ENCODE results near the gene TTL. TPM values are rescaled to one million over a fixed set of nuclear protein-coding genes. Genes with fewer than 3 reads are reported as not detected.
"Not testable (repeated sequence)": the region's sequence is repeated elsewhere in the genome, so short reads cannot be mapped to it uniquely, and the experiment has no call there.

Gene TTL
- total RNA-seq, 1 donor from 2014 or later: 70.1 TPM

DNA sequence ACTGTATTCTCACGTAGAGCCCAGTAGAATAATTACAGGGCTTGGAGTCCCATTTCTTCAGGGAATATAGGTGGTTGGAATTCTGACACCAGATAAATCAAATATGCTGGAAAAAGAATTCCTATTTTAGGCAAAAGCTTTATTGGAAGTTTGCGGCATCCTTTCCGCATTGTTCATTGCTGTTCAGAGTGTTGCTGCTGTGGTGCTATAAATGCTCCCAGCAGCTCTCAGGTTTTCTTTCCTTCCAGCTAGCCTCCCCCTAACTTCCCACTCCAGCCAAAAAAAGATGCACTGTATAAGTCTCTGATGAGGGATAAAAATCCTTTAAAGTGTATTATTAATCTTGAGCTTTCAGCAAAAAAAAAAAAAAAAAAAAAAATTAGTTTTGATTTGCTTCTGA is 34.8 kb downstream of the TTL start:
- FAIRE-seq (no peak), DNase-seq (ENCODE audit: low spot score in 2 of 2) (no peak)

GRCh38 chr2:112518807-112519206 is 36.9 kb downstream of the TTL start:
- no peak for FAIRE-seq
- DNase-seq (ENCODE audit: low spot score in 2 of 2): no peak

DNA sequence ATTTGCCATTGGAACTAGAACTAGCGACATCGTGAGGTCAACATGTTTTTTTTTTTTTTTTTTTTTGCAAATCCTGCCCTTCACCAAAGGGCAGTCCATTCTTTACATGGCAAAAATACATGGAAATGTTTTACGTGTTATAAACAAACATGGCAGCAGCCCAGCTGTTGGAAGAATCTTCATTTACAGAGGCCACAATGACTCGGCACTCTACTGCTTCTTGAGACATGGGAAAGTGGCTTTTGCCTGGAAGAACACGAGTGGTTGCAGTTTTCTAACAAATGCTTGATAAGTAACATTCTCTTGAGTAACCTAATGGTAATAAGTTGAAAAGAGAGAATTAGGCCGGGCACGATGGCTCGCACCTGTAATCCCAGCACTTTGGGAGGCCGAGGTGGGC is 37.5 kb downstream of the TTL start:
- FAIRE-seq: no peak

DNA sequence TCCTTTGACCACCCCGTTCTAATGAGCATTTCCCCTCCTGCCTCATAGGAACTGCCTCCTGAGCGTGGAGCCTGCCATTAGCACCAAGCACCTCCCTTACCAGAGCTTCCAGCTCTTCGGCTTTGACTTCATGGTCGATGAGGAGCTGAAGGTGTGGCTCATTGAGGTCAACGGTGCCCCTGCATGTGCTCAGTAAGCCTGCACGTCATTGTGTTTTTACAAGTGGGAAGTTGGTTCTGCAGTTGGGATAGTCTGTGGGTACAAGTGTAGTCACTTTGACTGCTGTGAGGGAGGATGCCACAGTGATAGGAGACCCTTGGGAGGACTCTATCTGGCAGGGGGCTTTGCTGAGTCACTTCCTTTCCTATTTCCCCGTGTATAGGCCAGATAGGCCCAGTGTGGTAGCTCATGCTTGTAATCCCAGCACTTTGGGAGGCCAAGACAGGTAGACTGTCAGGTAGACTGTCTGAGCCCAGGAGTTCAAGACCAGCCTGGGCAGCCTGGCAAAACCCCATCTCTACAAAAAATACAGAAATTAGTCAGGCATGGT is 38.4 kb downstream of the TTL start:
- DNase-seq (ENCODE audit: low spot score in 2 of 2) (no peak), FAIRE-seq (no peak)

More for the DNA sequence above, 37.5 kb downstream of the TTL start:
- no peak for DNase-seq (ENCODE audit: low spot score in 2 of 2)

DNA sequence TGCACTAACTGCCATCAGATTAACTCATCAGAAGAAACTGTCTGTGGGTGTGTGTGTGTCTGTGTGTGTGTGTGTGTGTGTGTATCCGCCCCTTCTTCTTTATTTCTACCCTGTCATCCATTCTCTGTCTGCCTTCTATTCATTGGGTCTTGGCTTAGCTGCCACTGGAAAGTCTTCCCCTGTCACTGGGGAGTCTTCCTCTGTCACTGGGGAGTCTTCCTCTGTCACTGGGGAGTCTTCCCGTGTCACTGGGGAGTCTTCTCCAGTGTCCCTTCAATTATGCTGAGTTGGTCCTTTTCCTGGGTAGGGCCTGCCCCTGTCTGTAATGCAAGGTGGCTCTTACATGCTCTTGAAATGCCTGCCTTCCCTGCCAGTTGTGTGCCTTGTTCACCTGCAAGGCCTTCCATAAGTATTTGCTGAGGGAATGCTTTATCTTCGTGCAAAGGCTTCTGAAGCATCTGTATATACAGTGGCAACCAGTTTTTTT is 41.4 kb downstream of the TTL start:
- FAIRE-seq (no peak), DNase-seq (ENCODE audit: low spot score in 2 of 2) (no peak)

- FAIRE-seq; DNase-seq (ENCODE audit: low spot score in 2 of 2): not testable (repeated sequence)
Measured at GRCh38 chr2:112524276-112524675, 42.3 kb downstream of the TTL start.

DNA sequence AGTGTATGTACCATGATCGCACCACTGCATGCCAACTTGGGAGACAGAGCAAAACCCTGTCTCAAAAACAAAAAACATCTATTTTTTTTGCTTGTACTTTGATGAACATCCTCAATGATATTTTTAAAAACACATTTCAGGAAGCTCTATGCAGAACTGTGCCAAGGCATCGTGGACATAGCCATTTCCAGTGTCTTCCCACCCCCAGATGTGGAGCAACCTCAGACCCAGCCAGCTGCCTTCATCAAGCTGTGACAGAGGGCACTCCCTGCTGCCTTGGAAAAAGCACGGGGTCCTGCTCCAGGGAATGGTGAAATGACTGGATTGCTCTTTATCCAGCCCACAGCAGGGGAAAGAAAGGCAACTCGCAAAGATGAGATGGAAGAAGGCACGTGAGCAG is 46.6 kb downstream of the TTL start:
- FAIRE-seq: no peak
- no peak for DNase-seq (ENCODE audit: low spot score in 2 of 2)

- DNase-seq (ENCODE audit: low spot score in 2 of 2) (no peak), FAIRE-seq (no peak)
Measured at GRCh38 chr2:112529757-112530156, 47.8 kb downstream of the TTL start.

DNA sequence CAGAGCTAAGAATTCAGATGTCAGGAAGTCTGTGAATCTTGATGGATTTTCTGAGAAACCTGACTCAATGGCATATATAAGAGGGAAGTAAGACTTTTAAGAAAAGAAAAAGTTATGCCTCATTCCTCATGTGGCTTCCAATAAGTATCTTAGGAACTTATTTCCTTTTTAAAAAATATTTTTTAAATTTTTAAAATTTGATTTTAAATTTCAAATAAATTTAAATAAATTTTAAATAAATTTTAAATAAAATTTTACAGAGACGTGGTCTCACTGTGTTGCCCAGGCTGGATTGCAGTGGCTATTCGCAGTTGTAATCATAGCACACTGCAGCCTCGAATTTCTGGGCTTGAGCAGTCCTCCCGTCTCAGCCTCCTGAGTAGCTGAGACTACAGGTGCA is 48.8 kb downstream of the TTL start:
- DNase-seq (ENCODE audit: low spot score in 2 of 2): no peak
- FAIRE-seq: peak; percentile 40

- no peak for FAIRE-seq
Measured at GRCh38 chr2:112534826-112535225, 52.9 kb downstream of the TTL start.

DNA sequence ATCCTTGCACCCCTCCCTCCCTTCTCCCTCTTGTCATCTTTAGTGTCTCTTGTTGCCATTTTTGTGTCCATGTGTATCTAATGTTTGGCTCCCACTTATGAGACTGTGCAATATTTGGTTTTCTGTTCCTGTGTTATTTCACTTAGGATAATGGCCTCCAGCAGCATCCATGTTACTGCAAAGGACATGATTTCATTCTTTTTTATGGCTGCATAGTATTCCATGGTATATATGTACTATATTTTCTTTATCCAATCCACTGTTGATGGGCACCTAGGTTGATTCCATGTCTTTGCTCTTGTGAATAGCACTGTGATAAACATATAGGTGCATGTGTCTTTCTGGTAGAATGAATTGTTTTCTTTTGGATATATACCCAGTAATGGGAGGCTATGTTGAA is 54.7 kb downstream of the TTL start:
- not testable (repeated sequence) for FAIRE-seq; DNase-seq (ENCODE audit: low spot score in 2 of 2)

More at GRCh38 chr2:112534826-112535225, 52.9 kb downstream of the TTL start:
- no peak for DNase-seq (ENCODE audit: low spot score in 2 of 2)

GRCh38 chr2:112539306-112539705 is 57.4 kb downstream of the TTL start:
- FAIRE-seq (no peak), DNase-seq (ENCODE audit: low spot score in 2 of 2) (no peak)

DNA sequence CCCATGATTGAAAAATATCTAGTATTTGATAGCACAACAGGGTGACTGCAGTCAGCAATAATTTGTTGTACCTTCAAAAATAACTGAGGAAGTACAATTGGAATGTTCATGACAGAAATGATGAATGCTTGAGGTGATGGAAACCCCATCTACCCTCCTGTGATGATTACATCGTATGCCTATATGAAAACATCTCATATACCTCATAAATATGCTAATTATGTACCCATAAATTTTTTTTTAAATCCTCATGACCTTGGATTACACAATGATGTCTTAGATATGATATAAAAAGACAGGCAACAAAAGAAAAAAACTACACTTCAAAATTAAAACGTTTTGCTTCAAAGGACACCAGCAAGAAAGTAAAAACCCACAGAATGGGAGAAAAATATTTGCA is 59.0 kb downstream of the TTL start:
- FAIRE-seq (no peak), DNase-seq (ENCODE audit: low spot score in 2 of 2) (no peak)

- FAIRE-seq: no peak
- DNase-seq (ENCODE audit: low spot score in 2 of 2): no peak
Measured at GRCh38 chr2:112541315-112542122, 59.6 kb downstream of the TTL start.

- FAIRE-seq (no peak), DNase-seq (ENCODE audit: low spot score in 2 of 2) (peak; percentile 73 to 83)
Measured at GRCh38 chr2:112542123-112542983, 60.4 kb downstream of the TTL start, which contains the start of gene POLR1B. Gene POLR1B, plus strand, starts transcription at chr2:112542465. Its CDS starts 30 bp downstream, at chr2:112542495.

DNA sequence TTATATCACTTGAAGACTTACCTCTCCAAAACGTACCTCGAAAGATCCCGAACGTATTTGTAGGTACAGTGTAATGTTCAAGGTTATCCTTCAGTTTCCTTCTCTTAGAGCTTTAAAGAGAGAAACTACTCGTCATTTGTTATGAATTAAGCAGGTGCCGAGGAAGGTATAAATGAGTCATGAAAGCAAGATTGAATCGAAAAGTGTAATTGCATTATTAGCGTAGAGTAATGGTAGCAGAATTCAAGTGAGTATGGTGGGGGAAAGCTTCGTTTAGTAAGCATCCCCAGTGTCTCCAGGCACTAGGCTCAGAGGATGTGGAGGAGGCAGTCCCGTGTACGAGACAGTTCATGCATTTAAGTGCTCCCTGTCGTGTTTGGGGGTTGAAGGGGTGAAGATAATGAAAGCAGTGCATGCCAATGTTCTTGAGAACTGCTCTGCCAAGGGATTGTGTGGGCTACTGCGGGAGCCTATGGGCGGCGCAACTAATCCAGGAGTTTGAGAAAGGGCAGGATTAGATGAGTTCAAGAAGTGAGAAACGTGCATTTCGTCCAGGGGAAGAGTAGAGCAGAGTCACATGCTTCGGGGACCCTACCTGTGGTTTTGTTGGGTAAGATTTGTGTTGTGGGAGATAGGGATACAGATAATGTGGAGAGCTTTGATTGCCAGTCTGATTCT is 61.2 kb downstream of the TTL start:
- FAIRE-seq: no peak
- no peak for DNase-seq (ENCODE audit: low spot score in 2 of 2)

- FAIRE-seq (no peak), DNase-seq (ENCODE audit: low spot score in 2 of 2) (no peak)
Measured at GRCh38 chr2:112547333-112547732, 65.4 kb downstream of the TTL start.

GRCh38 chr2:112548980-112549379 is 67.0 kb downstream of the TTL start:
- FAIRE-seq (no peak), DNase-seq (ENCODE audit: low spot score in 2 of 2) (no peak)

- FAIRE-seq: no peak
- DNase-seq (ENCODE audit: low spot score in 2 of 2): no peak
Measured at GRCh38 chr2:112566104-112566503, 84.1 kb downstream of the TTL start.

DNA sequence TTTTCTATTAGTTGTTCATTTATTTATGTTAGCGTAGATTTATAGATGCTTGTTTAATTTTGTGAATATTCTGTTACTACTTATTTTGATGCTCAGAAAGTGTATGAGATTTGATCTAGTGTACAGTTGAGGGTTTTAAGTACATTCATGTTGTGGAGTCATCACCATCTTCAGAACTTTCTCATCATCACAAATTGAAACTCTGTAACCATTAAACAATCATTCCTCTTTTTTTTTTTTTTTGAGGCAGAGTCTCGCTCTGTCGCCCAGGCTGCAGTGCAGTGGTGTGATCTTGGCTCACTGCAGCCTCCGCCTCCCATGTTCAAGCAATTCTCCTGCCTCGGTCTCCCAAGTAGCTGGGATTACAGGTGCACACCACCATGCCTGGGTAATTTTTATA is 84.6 kb downstream of the TTL start:
- DNase-seq (ENCODE audit: low spot score in 2 of 2); FAIRE-seq: not testable (repeated sequence)
